GM21529 (cell line): ENCODE data around the gene ESPL1.

ENCODE experiments used
- ATAC-seq: cut with Tn5 transposase; IDR thresholded peaks from one replicate; pipeline ENCODE4 v1.9.1; 2021; ENCODE audit not compliant: unreplicated experiment

Gene ESPL1

DNA sequence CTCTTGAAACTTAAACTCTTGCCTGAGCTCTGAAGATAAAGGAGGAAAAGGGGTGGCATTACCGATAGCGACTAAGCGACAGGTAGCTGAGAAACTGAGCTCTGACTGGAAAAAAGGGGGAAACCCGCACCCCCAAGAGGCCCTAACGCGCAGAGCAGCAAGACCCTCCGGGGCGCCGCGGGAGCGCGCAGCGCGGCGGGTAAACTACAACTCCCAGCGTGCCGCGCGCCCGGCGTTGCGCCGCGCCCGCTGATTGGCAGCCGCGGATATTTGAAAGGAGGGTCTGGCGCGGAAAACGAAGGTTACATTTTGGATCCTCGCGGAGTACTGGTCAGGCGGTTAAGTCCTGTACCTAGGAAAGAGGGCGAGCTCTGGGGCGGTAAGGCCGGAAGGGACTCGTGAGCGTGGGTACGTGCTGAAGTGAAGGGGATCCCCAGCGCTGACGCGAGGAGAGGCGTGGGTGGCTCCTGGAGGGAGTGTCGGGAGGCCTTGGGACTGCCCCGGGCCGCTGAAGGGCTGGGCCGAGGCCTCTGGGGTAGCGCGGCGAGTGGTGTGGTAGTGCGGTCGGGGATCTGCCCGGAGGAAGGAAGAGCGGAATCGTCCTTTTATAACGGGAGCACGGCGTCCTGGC is at the start of gene ESPL1:
Gene ESPL1, plus strand, starts transcription at position 301 of the 631 bp plus-strand sequence. CDS start 468 bp downstream, outside the sequence.
- peak; percentile 85 for ATAC-seq

DNA sequence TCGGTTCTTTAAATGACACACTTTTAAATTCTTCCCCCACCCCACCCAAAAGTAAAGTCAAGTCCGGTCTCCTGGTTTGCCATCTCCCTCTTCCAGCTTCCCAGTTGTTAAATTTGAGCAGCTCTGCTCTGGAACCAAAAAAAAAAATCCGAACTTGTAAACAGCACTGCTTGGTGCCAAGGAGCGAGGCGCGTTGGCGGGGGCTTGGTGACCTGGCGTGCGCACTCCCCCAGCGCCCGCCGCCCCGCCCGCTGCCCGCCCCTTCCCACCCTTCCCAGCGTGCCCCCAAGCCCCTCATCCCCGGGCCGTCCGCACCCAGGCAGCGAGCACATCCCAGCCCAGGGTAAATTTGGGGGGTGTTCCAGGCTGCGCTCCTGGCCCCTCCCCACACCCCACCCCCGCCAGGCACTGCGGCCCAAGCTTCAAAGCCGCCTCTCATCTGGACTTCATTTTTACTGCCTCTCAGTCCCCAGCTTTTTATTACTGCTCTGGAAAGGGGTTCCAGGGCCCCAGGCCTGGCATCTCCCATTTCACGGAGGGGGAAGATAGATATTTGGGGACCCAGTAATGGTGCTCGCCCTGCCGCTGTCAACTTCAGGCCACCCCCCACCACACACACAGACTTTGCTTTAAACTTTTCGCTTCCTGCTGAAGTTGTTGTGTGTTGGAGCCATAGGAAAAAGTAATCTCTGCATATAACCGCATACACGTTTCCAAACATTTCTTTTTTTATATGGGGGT is 49.4 kb upstream of the ESPL1 start:
- no peak for ATAC-seq

- ATAC-seq = no peak
These were observed 48.7 kb upstream of the ESPL1 start for GRCh38 chr12:53219292-53219955.

DNA sequence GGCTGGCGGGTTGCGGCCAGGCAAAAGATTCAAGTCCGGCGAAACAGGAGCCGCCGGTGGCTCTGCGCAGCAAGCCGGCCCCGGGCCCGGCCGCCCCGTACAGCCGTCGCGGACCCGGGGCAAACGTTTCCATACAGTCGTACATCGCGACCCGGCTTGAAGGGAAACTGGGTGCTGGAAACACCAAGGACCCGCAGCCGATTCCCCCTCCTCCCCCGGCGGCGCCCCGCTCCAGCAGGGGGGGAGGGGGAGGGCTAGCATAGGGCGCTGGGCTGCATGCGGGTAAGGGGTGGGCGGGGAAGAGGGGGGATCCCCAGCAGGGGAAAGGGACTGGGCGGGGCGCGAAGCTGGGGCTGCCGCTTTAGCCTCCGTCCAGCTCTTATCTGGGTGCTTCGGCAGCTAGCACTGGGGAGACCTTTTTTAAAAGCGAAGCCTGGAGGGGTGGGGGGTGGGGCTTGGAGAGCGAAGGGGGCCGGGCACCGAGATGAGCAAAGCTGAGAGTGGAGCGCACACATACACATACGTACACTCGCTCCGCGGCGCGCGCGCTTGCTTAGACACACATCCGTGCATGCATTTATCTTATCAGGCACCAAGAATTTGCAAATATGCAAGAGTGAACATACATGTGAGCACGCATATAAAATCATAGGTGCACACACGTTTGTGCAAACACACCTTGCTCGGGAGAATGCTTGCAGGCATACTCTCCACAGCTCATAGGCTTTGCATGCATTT is 48.0 kb upstream of the ESPL1 start:
- peak; percentile 34 for ATAC-seq

GRCh38 chr12:53220694-53221202 is 47.4 kb upstream of the ESPL1 start:
- peak; percentile 53 for ATAC-seq

GRCh38 chr12:53221203-53222080 is 46.7 kb upstream of the ESPL1 start:
- ATAC-seq = peak; percentile 27

DNA sequence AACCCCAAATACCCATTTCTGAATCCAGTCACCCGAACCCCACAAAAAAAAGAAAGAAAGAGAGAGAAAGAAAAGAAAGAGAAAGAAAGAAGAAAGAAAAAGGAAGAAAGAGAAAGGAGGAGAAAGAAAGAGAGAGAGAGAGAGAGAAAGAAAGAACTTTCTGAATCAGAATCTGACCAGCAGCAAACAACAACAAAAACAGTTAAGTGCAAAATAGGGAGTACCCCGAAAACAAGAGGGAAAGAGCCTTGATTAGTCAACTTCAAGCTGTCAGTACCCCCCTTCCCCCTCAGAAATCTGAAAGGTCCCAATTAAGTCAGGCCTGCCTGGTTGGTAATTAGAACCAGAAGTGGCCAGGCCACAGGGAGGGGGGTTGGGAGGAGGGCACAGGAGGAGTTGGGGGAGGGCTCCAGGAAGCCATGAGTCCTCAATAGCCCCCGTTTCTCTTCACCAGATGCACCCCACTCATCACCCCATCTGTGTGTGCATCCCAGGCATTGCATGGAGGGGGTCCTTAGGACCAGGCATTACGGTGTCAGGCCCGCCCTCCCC is 45.9 kb upstream of the ESPL1 start:
- no peak for ATAC-seq

- no peak for ATAC-seq
These were observed 45.3 kb upstream of the ESPL1 start for GRCh38 chr12:53222806-53223261.

DNA sequence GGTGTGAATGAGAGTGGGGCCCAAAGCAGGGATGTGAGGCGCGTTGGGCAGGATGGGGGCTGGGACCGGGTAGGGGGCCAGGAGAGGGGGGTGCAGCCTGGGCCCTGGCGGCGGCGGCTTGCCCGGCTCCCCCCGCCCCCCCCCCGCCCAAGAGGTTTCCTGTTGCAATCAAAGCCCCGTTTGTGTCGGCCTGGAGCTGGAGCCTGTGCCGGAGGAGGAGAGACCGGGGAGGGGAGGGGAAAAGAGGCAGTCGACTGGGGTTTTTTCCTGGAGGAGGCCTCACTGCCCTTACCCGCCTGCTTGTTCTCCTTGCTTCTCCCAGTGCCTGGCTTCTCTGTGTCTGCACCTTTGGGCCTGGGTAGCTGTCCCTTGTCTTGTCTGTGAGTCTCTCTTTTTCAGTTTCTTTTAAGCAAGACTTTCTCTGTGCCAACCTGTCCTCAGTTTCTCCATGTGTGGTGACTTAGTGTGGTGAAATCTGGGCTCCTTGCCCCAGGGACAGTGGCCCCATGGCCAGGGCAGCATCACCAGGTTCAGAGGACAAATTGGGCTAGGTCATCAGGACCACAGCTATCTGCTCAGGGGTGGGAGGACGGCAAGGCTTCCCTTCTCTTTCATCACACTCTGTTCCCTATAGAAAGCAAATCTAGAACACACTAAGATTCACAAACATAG is 44.6 kb upstream of the ESPL1 start:
- no peak for ATAC-seq

DNA sequence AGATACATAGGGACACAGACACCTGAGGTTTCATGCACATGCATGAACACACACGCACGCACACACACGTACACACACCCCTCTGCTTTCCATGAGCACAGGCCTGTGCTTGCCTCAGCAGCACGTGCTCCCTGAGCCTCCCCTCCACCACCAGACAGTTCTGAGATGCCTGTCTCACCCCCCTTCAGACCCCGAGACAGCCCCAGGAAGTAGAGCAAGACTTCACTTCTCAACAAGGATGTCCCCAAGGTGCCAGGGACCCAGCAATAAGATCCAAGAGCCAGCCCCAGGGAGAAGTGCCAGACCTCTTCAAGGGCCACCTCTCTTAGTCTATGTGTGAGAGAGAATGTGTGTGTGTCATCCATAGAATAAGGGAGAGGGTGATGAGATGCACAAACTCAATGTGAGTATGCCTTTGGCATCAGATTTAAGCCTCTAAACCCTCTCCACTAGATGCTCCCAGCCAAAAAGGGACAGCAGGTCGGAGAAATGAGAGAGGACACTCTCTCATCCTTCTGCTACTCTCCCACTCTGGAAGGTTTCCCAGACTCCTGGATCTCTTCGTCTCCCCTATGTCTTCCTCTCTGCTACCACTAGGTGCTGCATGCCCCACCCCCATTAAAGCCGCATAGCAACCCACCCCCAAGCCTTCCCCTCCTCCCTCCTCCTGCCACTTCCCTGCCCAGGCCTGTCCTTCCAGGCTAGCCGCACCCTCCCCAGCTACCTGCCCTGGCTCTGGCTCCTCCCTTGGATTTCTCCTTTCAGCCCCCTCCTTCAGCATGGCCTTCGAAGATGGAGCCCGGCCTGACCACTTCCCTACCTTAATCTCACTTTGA is 43.8 kb upstream of the ESPL1 start:
- ATAC-seq = no peak

- no peak for ATAC-seq
These were observed 43.0 kb upstream of the ESPL1 start for GRCh38 chr12:53224897-53225634.

DNA sequence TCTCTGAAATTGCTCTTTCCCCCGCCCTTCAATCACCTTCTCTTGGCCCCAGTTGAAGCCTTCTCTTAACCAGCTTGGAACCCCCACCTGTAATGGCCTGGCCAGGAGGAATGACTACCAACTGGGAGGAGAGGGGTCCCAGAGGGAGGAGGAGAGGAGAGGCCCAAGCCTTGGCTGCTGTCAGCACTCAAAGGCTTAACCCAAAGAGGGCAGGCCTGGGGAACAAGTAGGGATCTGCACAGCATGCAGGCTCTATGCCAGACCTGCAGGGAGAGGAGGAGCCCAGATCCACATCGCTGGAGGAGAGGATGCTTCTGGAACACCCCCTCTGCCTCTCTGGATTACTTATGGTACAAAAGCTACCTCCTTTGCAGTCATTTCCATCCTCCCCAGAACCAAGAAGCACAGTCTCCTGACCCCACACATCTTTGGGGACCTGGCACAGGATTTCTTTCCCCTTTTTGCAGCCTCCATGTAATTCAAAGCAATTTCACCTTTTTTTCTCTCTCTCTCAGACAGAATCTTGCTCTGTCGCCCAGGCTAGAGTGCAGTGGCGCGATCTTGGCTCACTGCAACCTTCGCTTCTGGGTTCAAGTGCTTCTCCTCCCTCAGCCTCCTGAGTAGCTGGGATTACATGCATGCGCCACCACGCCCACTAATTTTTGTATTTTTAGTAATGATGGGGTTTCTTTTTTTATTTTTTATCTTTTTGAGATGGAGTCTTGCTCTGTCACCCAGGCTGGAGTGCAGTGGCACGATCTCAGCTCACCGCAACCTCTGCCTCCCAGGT is 42.3 kb upstream of the ESPL1 start:
- no peak for ATAC-seq

- no peak for ATAC-seq
These were observed 41.3 kb upstream of the ESPL1 start for GRCh38 chr12:53226815-53227214.

DNA sequence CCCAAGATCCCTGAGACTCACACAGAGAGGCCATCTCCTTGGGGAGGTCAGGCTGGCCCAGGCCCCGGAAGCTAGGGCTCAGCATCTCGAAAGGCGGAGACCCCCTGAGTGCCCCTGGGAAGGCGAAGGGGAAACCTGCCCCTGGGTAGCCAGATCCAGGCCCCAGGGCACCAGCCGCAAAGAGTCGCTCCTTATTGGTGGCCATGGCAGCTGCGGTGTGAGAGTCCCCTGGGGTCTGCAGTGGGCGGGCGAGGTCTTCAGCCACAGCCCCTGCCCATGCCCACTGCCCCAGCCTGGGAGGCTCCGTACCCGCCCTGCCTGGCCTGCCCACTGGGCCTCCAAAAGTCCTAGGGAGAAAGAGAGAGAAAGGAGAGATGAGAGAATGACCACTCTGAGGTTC is 40.8 kb upstream of the ESPL1 start:
- no peak for ATAC-seq

GRCh38 chr12:53227836-53228235 is 40.3 kb upstream of the ESPL1 start:
- ATAC-seq = no peak

DNA sequence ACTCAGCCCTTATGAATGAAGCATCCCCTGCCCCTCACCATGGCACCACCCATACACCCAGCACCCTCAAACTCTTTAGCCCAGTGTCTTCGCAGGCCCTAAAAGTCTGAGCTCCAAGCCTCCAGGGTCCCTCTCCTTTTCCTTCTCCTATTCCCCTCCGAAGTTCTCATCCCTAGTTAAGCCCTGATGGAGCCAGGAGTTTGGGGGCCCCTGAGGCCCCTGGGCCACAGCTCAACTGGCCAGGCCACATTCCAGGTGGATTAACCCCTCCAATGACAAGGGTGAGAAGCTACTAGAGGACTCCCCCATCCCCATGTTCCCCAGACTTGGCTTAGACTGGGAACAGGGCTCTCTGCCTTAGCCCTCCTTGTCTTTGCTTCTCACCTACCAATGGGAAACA is 38.6 kb upstream of the ESPL1 start:
- no peak for ATAC-seq
